ENCODE measurements around the gene ARHGAP40. TPM values are rescaled to one million over a fixed set of nuclear protein-coding genes. Genes with fewer than 3 reads are reported as not detected.

Gene ARHGAP40
- 12.3 TPM for polyA plus RNA-seq (2013, experiment 1 of 2)
- 13.1 TPM for polyA plus RNA-seq (2013, experiment 2 of 2)

- peak within 1 kb of the TSS; percentile 91 for H3K4ac ChIP-seq (ENCODE audit: low read depth, low read length)
- peak within 1 kb of the TSS; percentile 96 for H2BK5ac ChIP-seq (ENCODE audit: low read length)
- H2BK120ac ChIP-seq (ENCODE audit: low read depth, low read length): peak within 1 kb of the TSS; percentile 82
- H3K18ac ChIP-seq (ENCODE audit: low read length): peak within 1 kb of the TSS; percentile 91
- H4K5ac ChIP-seq (ENCODE audit: low read length): no peak within 1 kb of the TSS
- H3K27me3 ChIP-seq (ENCODE audit: insufficient read depth, low read length, poor library complexity): no peaks in the 10 kb centered on the region
- H3K4me2 ChIP-seq (ENCODE audit: low read length): peak within 1 kb of the TSS; percentile 75
- H3K23ac ChIP-seq (ENCODE audit: low read length): peak within 1 kb of the TSS; percentile 90
- H2AK5ac ChIP-seq (ENCODE audit: low read length): peak within 1 kb of the TSS; percentile 95
- peak within 1 kb of the TSS; percentile 84 for H3K9ac ChIP-seq (ENCODE audit: low read length)
- H3K4me1 ChIP-seq (ENCODE audit: control insufficient read depth, low read depth, low read length): peaks cover 27% of the 10 kb centered on the region
- peaks cover 5% of the 10 kb centered on the region for H3K79me1 ChIP-seq (ENCODE audit: low read length)
- H3K79me2 ChIP-seq (ENCODE audit: control insufficient read depth, insufficient read depth, low read length): peaks cover 16% of the 10 kb centered on the region
- DNase-seq: peak; percentile 78
- H3K56ac ChIP-seq (ENCODE audit: low read length): peak within 1 kb of the TSS; percentile 97
- no peaks in the 10 kb centered on the region for H3K36me3 ChIP-seq (ENCODE audit: control insufficient read depth, insufficient read depth, low read length)
- peak within 1 kb of the TSS; percentile 74 for H3K27ac ChIP-seq (ENCODE audit: low read depth, low read length)
- no peak within 1 kb of the TSS for H2BK15ac ChIP-seq (replicated peaks; ENCODE audit: low read depth)
- peak within 1 kb of the TSS; percentile 49 for H3K4me3 ChIP-seq (ENCODE audit: low read length)
- no CpG with 5 or more reads among the region's 42 CpGs for WGBS (ENCODE audit: extremely low coverage, insufficient coverage, low lambda C conversion rate)
- H4K8ac ChIP-seq (ENCODE audit: low read depth, low read length): peak within 1 kb of the TSS; percentile 29
Observed at GRCh38 chr20:38601216-38602184, at the start of gene ARHGAP40. TSS of gene ARHGAP40 (plus strand) at chr20:38601809.

GRCh38 chr20:38554986-38555385 lies 46.6 kb upstream of the ARHGAP40 start:
- Histone ChIP-seq H2BK120ac (ENCODE audit: low read depth, low read length) (no peak overlapping the region), H3K4ac (ENCODE audit: low read depth, low read length) (no peak overlapping the region), H3K9ac (ENCODE audit: low read length) (no peak overlapping the region), H3K4me3 (ENCODE audit: low read length) (no peak overlapping the region), H2BK15ac (replicated peaks; ENCODE audit: low read depth) (no peak overlapping the region), H4K8ac (ENCODE audit: low read depth, low read length) (no peak overlapping the region), H2AK5ac (ENCODE audit: low read length) (no peak overlapping the region), H3K23ac (ENCODE audit: low read length) (no peak overlapping the region), H3K18ac (ENCODE audit: low read length) (no peak overlapping the region), H3K79me1 (ENCODE audit: low read length) (no peaks in the 10 kb centered on the region), H3K27me3 (ENCODE audit: insufficient read depth, low read length, poor library complexity) (no peaks in the 10 kb centered on the region), H2BK5ac (ENCODE audit: low read length) (no peak overlapping the region), H3K36me3 (ENCODE audit: control insufficient read depth, insufficient read depth, low read length) (peaks cover 2% of the 10 kb centered on the region), H3K4me2 (ENCODE audit: low read length) (no peak overlapping the region), H3K27ac (ENCODE audit: low read depth, low read length) (no peak overlapping the region), H3K79me2 (ENCODE audit: control insufficient read depth, insufficient read depth, low read length) (no peaks in the 10 kb centered on the region), H3K56ac (ENCODE audit: low read length) (no peak overlapping the region), H3K4me1 (ENCODE audit: control insufficient read depth, low read depth, low read length) (peaks cover 6% of the 10 kb centered on the region), H4K5ac (ENCODE audit: low read length) (no peak overlapping the region)
- WGBS (ENCODE audit: extremely low coverage, insufficient coverage, low lambda C conversion rate): 100% methylated on average over 1 of the region's 2 CpGs
- no peak for DNase-seq

GRCh38 chr20:38555395-38555794 lies 46.2 kb upstream of the ARHGAP40 start:
- H3K4me2 ChIP-seq (ENCODE audit: low read length): no peak overlapping the region
- no peak overlapping the region for H3K56ac ChIP-seq (ENCODE audit: low read length)
- no peak overlapping the region for H4K8ac ChIP-seq (ENCODE audit: low read depth, low read length)
- H3K23ac ChIP-seq (ENCODE audit: low read length): no peak overlapping the region
- no peaks in the 10 kb centered on the region for H3K27me3 ChIP-seq (ENCODE audit: insufficient read depth, low read length, poor library complexity)
- H3K4me3 ChIP-seq (ENCODE audit: low read length): no peak overlapping the region
- H4K5ac ChIP-seq (ENCODE audit: low read length): no peak overlapping the region
- no peak overlapping the region for H3K18ac ChIP-seq (ENCODE audit: low read length)
- H3K79me1 ChIP-seq (ENCODE audit: low read length): no peaks in the 10 kb centered on the region
- H2BK120ac ChIP-seq (ENCODE audit: low read depth, low read length): no peak overlapping the region
- H3K9ac ChIP-seq (ENCODE audit: low read length): no peak overlapping the region
- H2BK5ac ChIP-seq (ENCODE audit: low read length): no peak overlapping the region
- peaks cover 2% of the 10 kb centered on the region for H3K36me3 ChIP-seq (ENCODE audit: control insufficient read depth, insufficient read depth, low read length)
- peaks cover 9% of the 10 kb centered on the region for H3K4me1 ChIP-seq (ENCODE audit: control insufficient read depth, low read depth, low read length)
- no peak for DNase-seq
- no peak overlapping the region for H3K4ac ChIP-seq (ENCODE audit: low read depth, low read length)
- H3K79me2 ChIP-seq (ENCODE audit: control insufficient read depth, insufficient read depth, low read length): no peaks in the 10 kb centered on the region
- no peak overlapping the region for H2BK15ac ChIP-seq (replicated peaks; ENCODE audit: low read depth)
- H2AK5ac ChIP-seq (ENCODE audit: low read length): no peak overlapping the region
- H3K27ac ChIP-seq (ENCODE audit: low read depth, low read length): no peak overlapping the region

- no peaks in the 10 kb centered on the region for H3K27me3 ChIP-seq (ENCODE audit: insufficient read depth, low read length, poor library complexity)
- H3K79me2 ChIP-seq (ENCODE audit: control insufficient read depth, insufficient read depth, low read length): no peaks in the 10 kb centered on the region
- no peak overlapping the region for H2BK5ac ChIP-seq (ENCODE audit: low read length)
- DNase-seq: no peak
- no peak overlapping the region for H3K4ac ChIP-seq (ENCODE audit: low read depth, low read length)
- H3K56ac ChIP-seq (ENCODE audit: low read length): no peak overlapping the region
- no peak overlapping the region for H3K23ac ChIP-seq (ENCODE audit: low read length)
- H3K18ac ChIP-seq (ENCODE audit: low read length): no peak overlapping the region
- H3K4me3 ChIP-seq (ENCODE audit: low read length): no peak overlapping the region
- H3K4me1 ChIP-seq (ENCODE audit: control insufficient read depth, low read depth, low read length): peaks cover 9% of the 10 kb centered on the region
- H2AK5ac ChIP-seq (ENCODE audit: low read length): no peak overlapping the region
- H4K8ac ChIP-seq (ENCODE audit: low read depth, low read length): no peak overlapping the region
- H3K79me1 ChIP-seq (ENCODE audit: low read length): no peaks in the 10 kb centered on the region
- H3K9ac ChIP-seq (ENCODE audit: low read length): no peak overlapping the region
- H3K36me3 ChIP-seq (ENCODE audit: control insufficient read depth, insufficient read depth, low read length): no peaks in the 10 kb centered on the region
- no peak overlapping the region for H2BK15ac ChIP-seq (replicated peaks; ENCODE audit: low read depth)
- no peak overlapping the region for H2BK120ac ChIP-seq (ENCODE audit: low read depth, low read length)
- WGBS (ENCODE audit: extremely low coverage, insufficient coverage, low lambda C conversion rate): no CpG with 5 or more reads among the region's 2 CpGs
- no peak overlapping the region for H3K4me2 ChIP-seq (ENCODE audit: low read length)
- H4K5ac ChIP-seq (ENCODE audit: low read length): no peak overlapping the region
- no peak overlapping the region for H3K27ac ChIP-seq (ENCODE audit: low read depth, low read length)
Observed at GRCh38 chr20:38557174-38557573, 44.4 kb upstream of the ARHGAP40 start.

- WGBS (ENCODE audit: extremely low coverage, insufficient coverage, low lambda C conversion rate): no CpG with 5 or more reads among the region's 3 CpGs
Observed at GRCh38 chr20:38558596-38559360, 42.8 kb upstream of the ARHGAP40 start.

More at GRCh38 chr20:38558596-38559360, 42.8 kb upstream of the ARHGAP40 start:
- H3K56ac ChIP-seq (ENCODE audit: low read length): no peak overlapping the region
- no peak overlapping the region for H2BK15ac ChIP-seq (replicated peaks; ENCODE audit: low read depth)
- no peak overlapping the region for H3K4ac ChIP-seq (ENCODE audit: low read depth, low read length)
- no peaks in the 10 kb centered on the region for H3K79me2 ChIP-seq (ENCODE audit: control insufficient read depth, insufficient read depth, low read length)
- H3K4me2 ChIP-seq (ENCODE audit: low read length): no peak overlapping the region
- DNase-seq: no peak
- H2AK5ac ChIP-seq (ENCODE audit: low read length): no peak overlapping the region
- no peak overlapping the region for H2BK5ac ChIP-seq (ENCODE audit: low read length)
- H3K4me3 ChIP-seq (ENCODE audit: low read length): no peak overlapping the region
- no peaks in the 10 kb centered on the region for H3K27me3 ChIP-seq (ENCODE audit: insufficient read depth, low read length, poor library complexity)
- no peak overlapping the region for H3K23ac ChIP-seq (ENCODE audit: low read length)
- no peak overlapping the region for H3K18ac ChIP-seq (ENCODE audit: low read length)
- peak overlapping the region; percentile 89 for H4K8ac ChIP-seq (ENCODE audit: low read depth, low read length)
- no peak overlapping the region for H3K27ac ChIP-seq (ENCODE audit: low read depth, low read length)
- H3K9ac ChIP-seq (ENCODE audit: low read length): no peak overlapping the region
- no peak overlapping the region for H4K5ac ChIP-seq (ENCODE audit: low read length)
- H3K79me1 ChIP-seq (ENCODE audit: low read length): no peaks in the 10 kb centered on the region
- no peaks in the 10 kb centered on the region for H3K36me3 ChIP-seq (ENCODE audit: control insufficient read depth, insufficient read depth, low read length)
- H2BK120ac ChIP-seq (ENCODE audit: low read depth, low read length): no peak overlapping the region
- peaks cover 6% of the 10 kb centered on the region for H3K4me1 ChIP-seq (ENCODE audit: control insufficient read depth, low read depth, low read length)
